ENCODE data around the gene SMAD9.

The SMAD9 gene

DNA sequence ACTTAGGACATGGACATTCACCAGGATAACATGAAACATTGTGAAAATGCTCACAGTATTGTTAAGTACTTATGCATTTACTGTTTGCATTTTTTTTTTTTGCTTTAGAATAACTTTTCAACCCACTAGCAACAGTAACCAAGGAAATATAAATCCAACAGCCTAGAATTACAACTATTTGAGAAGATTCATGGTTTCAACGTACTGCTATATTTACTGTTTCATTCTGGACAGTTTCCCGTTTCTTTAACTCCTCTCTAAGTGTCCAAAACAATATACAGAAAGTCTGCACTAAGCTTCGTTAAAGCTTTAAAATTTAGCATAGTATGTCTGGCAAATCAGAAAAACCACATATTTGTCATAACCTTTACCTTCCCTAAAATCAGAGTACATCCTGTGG is 2.7 kb downstream of the SMAD9 start:
- Mint-ChIP-seq H3K27ac (no peak overlapping the region), H3K9me3 (ENCODE audit: low read depth) (no peaks in the 10 kb centered on the region), H3K27me3 (peaks cover 42% of the 10 kb centered on the region)

GRCh38 chr13:36915896-36916640 is 4.0 kb downstream of the SMAD9 start:
- no peak overlapping the region for H3K4me3 Mint-ChIP-seq
- no peak overlapping the region for H3K27ac Mint-ChIP-seq
- H3K9me3 Mint-ChIP-seq (ENCODE audit: low read depth): no peaks in the 10 kb centered on the region
- no peaks in the 10 kb centered on the region for H3K36me3 Mint-ChIP-seq
- peaks cover 12% of the 10 kb centered on the region for H3K4me1 Mint-ChIP-seq (ENCODE audit: low read depth)
- peaks cover 37% of the 10 kb centered on the region for H3K27me3 Mint-ChIP-seq

More for the DNA sequence above, 2.7 kb downstream of the SMAD9 start:
- Mint-ChIP-seq H3K4me3 (no peak overlapping the region), H3K36me3 (no peaks in the 10 kb centered on the region), H3K4me1 (ENCODE audit: low read depth) (peaks cover 12% of the 10 kb centered on the region)

DNA sequence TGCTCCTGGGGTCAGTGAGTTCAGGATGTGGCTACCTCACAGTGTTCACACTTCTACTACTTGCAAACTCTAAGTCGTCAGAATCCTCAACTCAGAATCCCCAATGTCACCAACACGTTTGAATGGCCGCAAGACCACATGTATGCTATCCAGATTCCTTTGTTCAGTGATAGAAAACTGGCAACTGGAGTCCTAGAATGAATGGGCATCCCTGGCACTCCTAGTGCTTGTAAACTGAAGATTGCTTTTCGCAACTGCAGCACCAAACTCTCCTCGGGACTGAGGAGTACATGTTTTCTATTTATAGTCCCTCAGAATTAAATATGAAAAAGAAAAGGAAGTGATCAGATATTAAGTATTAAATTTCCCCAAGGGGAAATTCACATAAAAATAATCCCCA is 4.9 kb downstream of the SMAD9 start:
- Mint-ChIP-seq H3K27ac (no peak overlapping the region), H3K4me3 (no peak overlapping the region), H3K9me3 (ENCODE audit: low read depth) (no peaks in the 10 kb centered on the region), H3K36me3 (no peaks in the 10 kb centered on the region), H3K4me1 (ENCODE audit: low read depth) (peaks cover 7% of the 10 kb centered on the region), H3K27me3 (peaks cover 34% of the 10 kb centered on the region)

- no peak overlapping the region for H3K4me3 Mint-ChIP-seq
- peaks cover 34% of the 10 kb centered on the region for H3K27me3 Mint-ChIP-seq
- no peak overlapping the region for H3K27ac Mint-ChIP-seq
- no peaks in the 10 kb centered on the region for H3K36me3 Mint-ChIP-seq
- H3K9me3 Mint-ChIP-seq (ENCODE audit: low read depth): no peaks in the 10 kb centered on the region
- peaks cover 7% of the 10 kb centered on the region for H3K4me1 Mint-ChIP-seq (ENCODE audit: low read depth)
Measured at GRCh38 chr13:36914648-36915047, 5.4 kb downstream of the SMAD9 start.

- H3K36me3 Mint-ChIP-seq: no peaks in the 10 kb centered on the region
Measured at GRCh38 chr13:36913463-36913862, 6.6 kb downstream of the SMAD9 start.

GRCh38 chr13:36912973-36913372 is 7.1 kb downstream of the SMAD9 start:
- no peaks in the 10 kb centered on the region for H3K4me1 Mint-ChIP-seq (ENCODE audit: low read depth)
- no peaks in the 10 kb centered on the region for H3K36me3 Mint-ChIP-seq
- H3K4me3 Mint-ChIP-seq: no peak overlapping the region
- no peaks in the 10 kb centered on the region for H3K9me3 Mint-ChIP-seq (ENCODE audit: low read depth)
- H3K27me3 Mint-ChIP-seq: peaks cover 27% of the 10 kb centered on the region
- H3K27ac Mint-ChIP-seq: no peak overlapping the region

More at GRCh38 chr13:36913463-36913862, 6.6 kb downstream of the SMAD9 start:
- Mint-ChIP-seq H3K27me3 (peaks cover 28% of the 10 kb centered on the region), H3K9me3 (ENCODE audit: low read depth) (no peaks in the 10 kb centered on the region), H3K27ac (no peak overlapping the region), H3K4me3 (no peak overlapping the region), H3K4me1 (ENCODE audit: low read depth) (no peaks in the 10 kb centered on the region)

- no peaks in the 10 kb centered on the region for H3K36me3 Mint-ChIP-seq
- no peak overlapping the region for H3K27ac Mint-ChIP-seq
- peaks cover 23% of the 10 kb centered on the region for H3K27me3 Mint-ChIP-seq
- H3K4me1 Mint-ChIP-seq (ENCODE audit: low read depth): no peaks in the 10 kb centered on the region
- no peaks in the 10 kb centered on the region for H3K9me3 Mint-ChIP-seq (ENCODE audit: low read depth)
- no peak overlapping the region for H3K4me3 Mint-ChIP-seq
Measured at GRCh38 chr13:36912369-36912768, 7.7 kb downstream of the SMAD9 start.

GRCh38 chr13:36910545-36910944 is 9.5 kb downstream of the SMAD9 start:
- no peaks in the 10 kb centered on the region for H3K36me3 Mint-ChIP-seq
- H3K4me1 Mint-ChIP-seq (ENCODE audit: low read depth): no peaks in the 10 kb centered on the region
- H3K9me3 Mint-ChIP-seq (ENCODE audit: low read depth): no peaks in the 10 kb centered on the region
- H3K27ac Mint-ChIP-seq: no peak overlapping the region
- H3K4me3 Mint-ChIP-seq: no peak overlapping the region
- peaks cover 13% of the 10 kb centered on the region for H3K27me3 Mint-ChIP-seq

DNA sequence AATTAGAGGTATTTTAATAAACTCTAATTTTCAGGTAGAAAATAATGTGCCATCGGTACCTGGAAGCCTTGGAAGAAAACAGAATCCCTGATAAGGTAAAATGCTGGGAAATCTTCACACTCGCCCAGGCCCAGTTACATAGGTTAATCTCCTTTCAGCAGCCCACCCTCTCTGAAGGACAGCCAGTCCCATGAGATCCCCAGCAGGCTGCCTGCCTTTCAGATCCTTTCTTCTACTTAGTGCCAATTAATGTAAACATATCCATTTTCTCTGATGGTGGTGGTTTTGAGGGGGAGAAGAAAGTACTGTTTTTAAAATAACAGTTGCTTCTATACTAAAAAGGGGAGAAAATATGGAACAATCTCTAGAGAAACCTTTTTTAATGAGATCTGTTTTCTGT is 12.2 kb downstream of the SMAD9 start:
- H3K27me3 Mint-ChIP-seq: peaks cover 5% of the 10 kb centered on the region
- no peaks in the 10 kb centered on the region for H3K4me1 Mint-ChIP-seq (ENCODE audit: low read depth)
- no peak overlapping the region for H3K27ac Mint-ChIP-seq
- H3K4me3 Mint-ChIP-seq: no peak overlapping the region
- H3K36me3 Mint-ChIP-seq: no peaks in the 10 kb centered on the region
- H3K9me3 Mint-ChIP-seq (ENCODE audit: low read depth): no peaks in the 10 kb centered on the region

- Mint-ChIP-seq H3K27me3 (peaks cover 7% of the 10 kb centered on the region), H3K36me3 (no peaks in the 10 kb centered on the region), H3K27ac (no peak overlapping the region), H3K9me3 (ENCODE audit: low read depth) (no peaks in the 10 kb centered on the region), H3K4me3 (no peak overlapping the region), H3K4me1 (ENCODE audit: low read depth) (no peaks in the 10 kb centered on the region)
Measured at GRCh38 chr13:36907266-36907665, 12.8 kb downstream of the SMAD9 start.

GRCh38 chr13:36905944-36906343 is 14.1 kb downstream of the SMAD9 start:
- Mint-ChIP-seq H3K36me3 (no peaks in the 10 kb centered on the region), H3K27me3 (peaks cover 7% of the 10 kb centered on the region), H3K4me1 (ENCODE audit: low read depth) (no peaks in the 10 kb centered on the region), H3K4me3 (no peak overlapping the region), H3K9me3 (ENCODE audit: low read depth) (no peaks in the 10 kb centered on the region), H3K27ac (no peak overlapping the region)

DNA sequence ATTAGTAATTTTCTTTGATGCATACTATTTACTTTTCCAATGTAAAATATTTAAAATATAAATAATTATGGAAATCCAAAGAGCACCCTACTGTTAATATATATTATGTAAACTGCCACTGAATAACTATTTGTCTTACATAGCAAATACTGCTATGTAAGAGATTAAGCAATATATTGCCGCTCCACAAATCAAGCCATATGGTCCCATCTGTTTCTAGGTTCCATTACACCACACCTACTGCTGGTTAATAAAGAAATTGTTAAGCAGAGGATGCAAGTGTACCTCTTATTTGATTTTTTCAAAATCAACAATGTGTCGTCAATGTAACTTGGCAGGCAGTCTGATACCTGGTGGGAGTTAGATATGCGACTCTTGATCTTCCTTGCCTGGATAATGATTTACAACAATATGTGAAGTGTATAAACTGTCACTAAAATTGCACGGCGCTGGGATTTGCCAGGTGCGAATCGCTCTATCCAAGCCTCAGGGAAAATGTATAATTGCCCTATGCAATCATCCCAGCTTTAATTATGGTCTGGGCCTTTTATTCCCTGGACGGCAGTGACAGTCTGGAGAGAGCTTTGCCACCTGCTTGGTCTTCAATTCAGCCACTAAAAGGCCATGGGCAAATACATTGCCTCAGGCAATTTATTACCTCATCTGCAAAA is 16.0 kb downstream of the SMAD9 start:
- Mint-ChIP-seq H3K36me3 (no peaks in the 10 kb centered on the region), H3K27me3 (peaks cover 14% of the 10 kb centered on the region), H3K4me3 (no peak overlapping the region), H3K4me1 (ENCODE audit: low read depth) (no peaks in the 10 kb centered on the region), H3K9me3 (ENCODE audit: low read depth) (no peaks in the 10 kb centered on the region), H3K27ac (no peak overlapping the region)

DNA sequence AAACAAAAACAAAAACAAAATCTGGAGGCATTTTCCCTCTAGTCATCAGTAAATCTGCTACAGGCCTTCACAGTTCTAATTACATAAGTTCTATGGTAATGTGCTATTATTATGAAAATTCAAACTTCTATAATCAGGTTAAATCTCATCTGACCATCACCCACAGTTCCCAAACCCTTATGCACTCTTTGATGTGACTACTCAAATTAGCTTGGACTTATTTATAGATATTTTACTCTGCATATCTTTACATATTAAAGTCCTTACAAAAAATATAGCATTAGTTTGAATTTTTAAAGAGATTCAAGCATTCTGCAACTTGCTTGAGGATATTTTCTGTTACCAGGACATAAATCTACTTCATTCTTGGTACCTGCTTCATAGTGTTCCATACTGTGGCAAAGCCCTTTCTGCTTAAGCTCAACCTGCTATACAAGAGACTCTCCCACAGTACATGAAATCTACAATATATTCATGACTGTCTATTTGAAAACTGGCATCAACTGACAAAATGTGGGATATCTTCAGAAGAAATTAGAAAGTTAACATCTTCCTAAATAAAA is 22.9 kb downstream of the SMAD9 start:
- H3K36me3 Mint-ChIP-seq: no peaks in the 10 kb centered on the region
- H3K9me3 Mint-ChIP-seq (ENCODE audit: low read depth): no peaks in the 10 kb centered on the region
- H3K4me3 Mint-ChIP-seq: no peak overlapping the region
- peaks cover 17% of the 10 kb centered on the region for H3K27me3 Mint-ChIP-seq
- H3K27ac Mint-ChIP-seq: no peak overlapping the region
- H3K4me1 Mint-ChIP-seq (ENCODE audit: low read depth): no peaks in the 10 kb centered on the region

- Mint-ChIP-seq H3K27me3 (peaks cover 8% of the 10 kb centered on the region), H3K9me3 (ENCODE audit: low read depth) (no peaks in the 10 kb centered on the region), H3K27ac (no peak overlapping the region)
Measured at GRCh38 chr13:36891752-36892151, 28.3 kb downstream of the SMAD9 start.

DNA sequence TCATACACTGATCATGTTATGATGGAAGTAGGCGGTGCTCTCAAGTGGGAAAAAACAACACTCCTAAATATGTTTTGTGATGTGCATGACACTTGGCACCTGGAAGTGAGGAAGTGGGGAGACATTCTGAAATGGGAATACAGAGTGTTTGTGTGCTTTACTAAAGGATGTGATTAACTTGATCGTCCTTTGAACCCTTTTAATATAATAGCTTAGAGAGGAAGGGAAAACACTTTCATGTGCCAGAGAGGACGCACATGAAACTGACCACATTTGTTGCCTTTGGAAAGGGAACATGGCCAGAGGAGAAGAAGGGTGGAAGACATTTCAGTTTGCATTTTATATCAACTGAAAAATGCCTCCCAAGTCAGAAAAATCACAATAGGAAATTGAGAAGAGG is 31.4 kb downstream of the SMAD9 start:
- Mint-ChIP-seq H3K4me3 (no peak overlapping the region), H3K4me1 (ENCODE audit: low read depth) (no peaks in the 10 kb centered on the region), H3K27me3 (peaks cover 10% of the 10 kb centered on the region), H3K27ac (no peak overlapping the region), H3K9me3 (ENCODE audit: low read depth) (no peaks in the 10 kb centered on the region), H3K36me3 (no peaks in the 10 kb centered on the region)

More at GRCh38 chr13:36891752-36892151, 28.3 kb downstream of the SMAD9 start:
- no peak overlapping the region for H3K4me3 Mint-ChIP-seq
- no peaks in the 10 kb centered on the region for H3K4me1 Mint-ChIP-seq (ENCODE audit: low read depth)
- no peaks in the 10 kb centered on the region for H3K36me3 Mint-ChIP-seq
